Measurements from ENCODE around the gene FHIT.

Gene FHIT

GRCh38 chr3:60826511-60826910 is 424.7 kb downstream of the FHIT start:
- no peak for DNase-seq

DNA sequence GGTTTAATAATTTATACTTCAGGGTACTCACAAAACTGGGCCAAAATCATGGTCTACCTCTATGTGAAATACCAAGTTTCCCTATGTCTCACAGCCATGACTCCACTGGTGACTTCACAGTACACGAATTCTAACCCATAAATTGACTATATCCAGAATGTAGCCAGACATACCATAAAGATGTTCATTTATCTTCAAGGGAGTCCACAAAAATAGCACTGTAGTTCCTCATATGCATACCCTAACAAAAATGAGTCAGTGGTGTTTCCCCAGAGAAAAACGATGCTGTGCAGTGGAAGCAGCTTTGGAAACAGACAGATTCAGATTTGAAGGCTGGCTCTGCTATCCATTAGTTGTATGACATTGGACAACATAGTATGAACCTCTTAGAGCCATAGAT is 438.8 kb downstream of the FHIT start:
- no peak for DNase-seq

- no peak for DNase-seq
Observed at GRCh38 chr3:60810881-60811280, 440.4 kb downstream of the FHIT start.

GRCh38 chr3:60809857-60810610 is 441.2 kb downstream of the FHIT start:
- no peak for DNase-seq

DNA sequence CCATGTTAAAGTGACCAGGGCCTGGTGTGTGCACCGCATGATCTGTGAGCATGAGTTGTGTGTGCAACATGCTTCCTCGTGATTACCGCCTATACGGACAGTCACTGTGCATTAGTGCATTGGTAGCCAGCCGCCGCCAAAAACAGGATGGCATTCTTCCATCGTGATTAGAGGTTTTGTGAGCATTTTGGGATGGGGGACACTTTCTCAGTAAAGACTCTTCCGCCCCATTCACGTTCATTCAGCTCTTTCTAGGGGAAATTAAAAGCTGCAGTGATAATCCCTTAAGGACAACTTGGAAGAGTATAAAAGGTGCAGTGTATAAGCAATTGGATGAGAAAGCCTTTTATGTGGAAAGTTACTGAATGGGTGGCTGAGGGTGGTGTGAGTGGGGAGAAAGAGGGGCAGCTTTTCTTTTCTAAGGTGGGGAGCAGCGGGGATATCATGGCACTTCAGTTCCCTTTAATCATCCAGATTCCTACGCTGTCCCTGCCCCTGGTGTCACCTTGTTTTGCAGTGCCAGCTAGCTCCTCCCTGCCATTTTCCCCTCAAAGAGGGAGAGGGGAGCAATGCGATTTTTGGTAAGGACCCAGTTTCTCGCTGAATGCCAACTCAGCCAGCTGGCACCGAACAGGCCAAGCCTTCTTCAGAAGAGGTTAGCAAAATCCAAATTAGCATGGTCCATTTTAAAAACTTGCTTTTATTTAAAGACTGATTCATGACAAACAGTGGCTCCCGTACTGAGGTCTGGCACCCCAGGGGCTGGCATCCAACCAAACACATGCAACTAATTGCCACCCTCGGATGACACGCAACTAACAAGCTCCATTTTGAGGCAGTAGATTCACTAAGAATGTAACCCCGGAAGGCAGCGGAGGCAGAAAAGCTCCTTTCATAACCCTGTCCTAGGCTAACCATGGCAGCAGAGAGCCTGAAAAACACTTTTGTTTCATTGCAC is 447.8 kb downstream of the FHIT start:
- DNase-seq, result no peak

- DNase-seq, result no peak
Observed at GRCh38 chr3:60801307-60801706, 449.9 kb downstream of the FHIT start.

DNA sequence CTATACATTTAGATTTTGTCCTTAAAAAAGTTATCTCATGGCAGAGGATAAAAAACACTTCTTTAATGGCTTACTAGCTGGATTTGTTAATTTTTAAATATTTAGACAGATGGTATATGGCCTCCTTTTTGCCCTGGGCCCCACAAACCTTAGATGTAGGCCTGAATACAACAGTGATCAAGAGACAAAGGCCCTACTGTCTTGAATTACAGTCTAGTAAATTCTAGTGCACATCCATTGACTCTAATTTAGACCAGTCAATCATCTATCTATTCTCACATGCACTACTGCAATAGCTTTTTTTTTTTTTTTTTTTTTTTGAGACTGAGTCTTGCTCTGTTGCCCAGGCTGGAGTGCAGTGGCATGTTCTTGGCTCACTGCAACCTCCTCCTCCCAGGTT is 452.8 kb downstream of the FHIT start:
- no peak for DNase-seq

- DNase-seq, result no peak
Observed at GRCh38 chr3:60792249-60792852, 458.9 kb downstream of the FHIT start.

DNA sequence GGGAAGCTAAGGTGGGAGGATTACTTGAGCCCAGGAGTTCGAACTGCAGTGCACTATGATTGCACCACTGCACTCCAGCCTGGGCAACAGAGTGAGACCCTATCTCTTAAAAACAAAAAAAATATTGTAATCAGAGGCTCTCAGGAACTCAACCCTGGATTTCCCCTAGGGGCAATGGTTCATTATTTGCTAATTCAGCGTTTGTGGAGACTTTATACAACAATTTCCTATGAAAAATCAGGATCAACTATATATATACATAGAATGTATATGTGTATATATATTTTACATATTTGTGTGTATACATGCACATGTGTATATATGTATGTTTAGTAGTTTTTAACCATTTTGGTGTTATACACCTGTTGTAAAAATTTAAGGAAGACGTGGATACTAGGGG is 463.1 kb downstream of the FHIT start:
- no peak for DNase-seq

DNA sequence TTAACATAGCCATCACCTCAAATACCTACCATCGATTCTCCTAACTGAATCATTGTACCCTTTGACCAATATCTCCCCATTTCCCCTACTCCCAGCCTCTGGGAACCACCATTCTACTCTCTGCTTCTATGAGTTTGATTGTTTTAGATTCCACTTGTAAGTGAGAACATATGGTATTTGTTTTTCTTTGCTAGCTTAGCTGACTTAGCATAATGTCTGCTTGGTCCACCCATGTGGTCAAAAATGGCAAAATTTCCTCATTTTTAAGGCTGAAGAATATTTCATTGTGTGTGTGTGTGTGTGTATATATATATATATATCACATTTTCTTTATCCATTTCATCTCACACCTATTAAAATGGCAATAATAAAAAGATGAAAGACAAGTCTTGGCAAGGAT is 469.3 kb downstream of the FHIT start:
- no peak for DNase-seq

GRCh38 chr3:60779637-60780036 is 471.6 kb downstream of the FHIT start:
- no peak for DNase-seq

GRCh38 chr3:60775985-60776384 is 475.3 kb downstream of the FHIT start:
- no peak for DNase-seq

GRCh38 chr3:60774617-60775016 is 476.6 kb downstream of the FHIT start:
- no peak for DNase-seq

GRCh38 chr3:60772584-60772983 is 478.7 kb downstream of the FHIT start:
- DNase-seq, result no peak

- no peak for DNase-seq
Observed at GRCh38 chr3:60771766-60772165, 479.5 kb downstream of the FHIT start.

DNA sequence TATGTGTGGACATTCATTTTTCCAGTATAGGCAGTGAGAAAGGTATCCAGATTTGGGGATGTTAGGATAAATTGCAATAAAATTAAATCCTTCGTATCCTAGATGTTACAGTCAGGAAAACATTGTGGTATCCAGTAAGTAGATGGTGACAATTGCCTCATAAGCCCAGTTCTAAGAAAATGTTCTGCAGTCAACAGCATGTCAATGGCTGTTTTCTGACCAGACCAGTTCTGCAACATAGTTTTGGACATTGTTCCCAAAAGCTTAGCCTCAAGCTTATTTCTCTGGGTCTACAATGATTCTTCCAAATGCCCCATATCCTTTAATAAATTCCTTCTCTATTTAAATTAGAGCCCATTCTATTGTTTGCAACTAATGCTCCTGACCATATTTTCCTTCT is 480.7 kb downstream of the FHIT start:
- DNase-seq, result no peak

DNA sequence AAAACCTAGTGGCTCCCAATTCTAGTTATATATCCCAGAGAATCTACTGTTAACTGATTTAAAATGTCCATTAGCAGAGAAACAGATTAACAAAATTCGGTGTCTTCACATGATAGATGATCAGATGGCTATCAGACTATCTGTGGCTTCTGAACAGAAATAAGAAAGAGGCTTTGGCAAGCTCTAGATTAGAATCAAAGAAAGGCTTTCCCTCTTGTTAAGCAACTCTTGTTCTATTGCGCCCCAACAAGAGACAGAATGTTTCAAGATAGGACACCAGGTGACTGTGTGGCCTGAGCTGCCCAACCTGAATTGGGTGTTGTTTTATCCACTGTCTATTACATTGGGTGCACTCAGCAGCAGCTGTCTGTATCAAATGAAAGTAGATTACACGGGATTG is 483.7 kb downstream of the FHIT start:
- no peak for DNase-seq

GRCh38 chr3:60765776-60766175 is 485.5 kb downstream of the FHIT start:
- DNase-seq, result no peak

DNA sequence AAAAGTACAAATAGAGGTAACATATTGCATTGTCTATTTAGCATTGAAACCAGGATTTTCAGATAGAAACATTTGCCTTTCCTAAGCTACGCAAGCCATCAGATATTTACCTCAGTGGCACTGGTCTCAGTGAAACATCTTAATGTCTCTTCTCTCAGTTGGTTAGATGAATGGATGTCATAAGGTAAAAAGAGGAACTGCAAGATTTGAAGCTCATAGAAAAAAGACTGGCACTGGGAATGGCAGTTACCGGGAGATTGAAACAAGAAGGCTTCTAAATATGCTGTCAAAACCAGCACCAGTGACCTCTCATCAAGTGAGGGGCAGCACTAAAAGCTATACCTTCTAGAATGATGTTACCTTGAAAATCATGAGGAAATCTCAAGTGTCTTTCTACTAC is 486.4 kb downstream of the FHIT start:
- no peak for DNase-seq

GRCh38 chr3:60760145-60760544 is 491.1 kb downstream of the FHIT start:
- no peak for DNase-seq

GRCh38 chr3:60759439-60759838 is 491.8 kb downstream of the FHIT start:
- no peak for DNase-seq

GRCh38 chr3:60758831-60759230 is 492.4 kb downstream of the FHIT start:
- DNase-seq, result no peak

DNA sequence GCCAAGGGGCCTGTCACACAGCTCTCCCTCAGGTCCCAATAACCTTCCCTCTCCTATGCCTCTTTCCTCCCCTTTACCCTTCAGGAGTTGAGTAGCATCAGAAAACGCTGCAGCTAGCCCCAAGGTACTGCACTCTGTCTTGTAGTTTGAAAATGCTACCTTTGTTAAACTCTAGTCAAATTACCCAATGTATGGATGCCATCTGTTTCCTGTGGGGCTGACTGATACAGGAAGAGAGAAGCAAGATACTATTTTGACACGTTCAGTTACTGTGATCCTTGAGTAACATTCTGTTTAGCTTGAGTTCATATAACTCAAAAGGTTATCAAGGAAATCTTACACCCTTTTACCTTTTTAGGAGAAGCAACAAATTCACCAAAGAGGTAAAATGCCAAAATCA is 493.1 kb downstream of the FHIT start:
- no peak for DNase-seq

GRCh38 chr3:60757724-60758123 is 493.5 kb downstream of the FHIT start:
- DNase-seq, result no peak

All from activated CD4-positive, alpha-beta T cell treated with anti-CD3 and anti-CD28 coated beads, Interleukin-2, amount 50 U/mL, for 16 hours (primary cell).